Measurements from ENCODE around the gene MED27. TPM values are rescaled to one million over a fixed set of nuclear protein-coding genes. Genes with fewer than 3 reads are reported as not detected.

The MED27 gene
- total and polyA plus RNA-seq, 2 of the 4 experiments (the other 2 are of a cell fraction) = 50.2 to 63.4 TPM

DNA sequence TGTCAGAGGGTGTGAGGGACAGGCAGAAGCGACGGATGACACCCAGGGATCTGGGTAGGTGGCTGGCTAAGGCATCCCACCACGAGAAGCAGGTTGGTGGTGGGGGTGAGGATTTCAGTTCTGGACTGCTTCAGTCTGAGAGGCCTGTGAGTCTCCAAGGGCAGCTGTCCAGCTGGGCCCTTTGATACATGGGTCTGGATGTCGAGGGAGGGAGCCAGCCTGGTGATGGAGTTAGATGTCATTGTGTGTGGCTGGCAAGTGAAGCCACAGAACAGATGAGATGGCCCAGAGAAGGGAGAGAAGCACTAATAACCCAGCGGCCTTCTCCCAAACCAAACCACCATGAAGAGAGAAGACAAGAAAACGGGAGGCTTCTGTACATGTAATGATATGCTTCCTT, 11.1 kb downstream of the MED27 start:
- intact Hi-C loops (cut with micrococcal nuclease) = no loop called here
- no peak overlapping the region for H3K14ac ChIP-seq (replicated peaks; ENCODE audit: low read depth, low read length)
- no TSS peak for BruUV-seq (replicated peaks)
- no peaks in the 10 kb centered on the region for H3K27me3 ChIP-seq (ENCODE audit: control insufficient read depth, insufficient read depth, low read length)
- H3K9me1 ChIP-seq (ENCODE audit: insufficient read depth, low read length) = peaks cover 26% of the 10 kb centered on the region
- H3K4me3 ChIP-seq (ENCODE audit: insufficient read depth, low read depth, low read length) = no peak overlapping the region
- no peak overlapping the region for H2AK9ac ChIP-seq (replicated peaks; ENCODE audit: low read depth, low read length, poor library complexity)
- DNase-seq (no peak), ATAC-seq (ENCODE audit: low read depth) (no peak)
- peak overlapping the region; percentile 11; the same call in 1 of the 2 replicates for H2AK5ac ChIP-seq (ENCODE audit: low read depth, low read length)
- no peak overlapping the region for H3K56ac ChIP-seq (ENCODE audit: extremely low read depth, insufficient read depth, low read length)
- H3K4ac ChIP-seq (ENCODE audit: low read depth, low read length) = no peak overlapping the region
- CTCF ChIA-PET = no interaction called here
- H2BK120ac ChIP-seq (ENCODE audit: low read depth, low read length) = no peak overlapping the region
- peaks cover 17% of the 10 kb centered on the region for H3K36me3 ChIP-seq (ENCODE audit: control insufficient read depth, insufficient read depth, low read length)
- in situ Hi-C loops (cut with MboI; ENCODE audit: low sequenced_read_pairs) = no loop called here
- no peak overlapping the region for H4K91ac ChIP-seq (ENCODE audit: insufficient read depth, low read depth, low read length)
- no peak overlapping the region for H2BK15ac ChIP-seq (ENCODE audit: low read depth, low read length)
- WGBS, 2 experiments (ENCODE audit: extremely low coverage in 2 of 2, insufficient read length in 1 of 2) = 100% methylated on average over 2 of the region's 6 CpGs; no CpG with 5 or more reads in 1 of the 2 experiments
- TF ChIP-seq FOS (IDR thresholded peaks at IDR 0.05; ENCODE audit: low read depth, low read length) (no peak), CEBPB (IDR thresholded peaks at IDR 0.05; ENCODE audit: low read depth, low read length) (no peak), CHD1 (IDR thresholded peaks at IDR 0.05; ENCODE audit: low read depth, low read length) (no peak), BHLHE40 (IDR thresholded peaks at IDR 0.05; ENCODE audit: low read depth, low read length) (no peak), RAD21 (IDR thresholded peaks at IDR 0.05; ENCODE audit: low read length) (no peak), MAZ (IDR thresholded peaks at IDR 0.05; ENCODE audit: borderline replicate concordance, low read depth, low read length) (no peak), RCOR1 (IDR thresholded peaks at IDR 0.05; ENCODE audit: insufficient replicate concordance, low read length) (no peak), CTCF (conservative IDR thresholded peaks at IDR 0.05; ENCODE audit: low read depth, low read length) (no peak), ELK1 (IDR thresholded peaks at IDR 0.05; ENCODE audit: borderline replicate concordance, low read depth, low read length) (no peak), NFE2L2 (IDR thresholded peaks at IDR 0.05; ENCODE audit: low read depth, low read length) (no peak), POLR2A (IDR thresholded peaks at IDR 0.05; ENCODE audit: low read depth, low read length) (no peak), MAFK (IDR thresholded peaks at IDR 0.05; ENCODE audit: low read depth, low read length) (no peak)
- TF ChIP-seq, protein P1, sequence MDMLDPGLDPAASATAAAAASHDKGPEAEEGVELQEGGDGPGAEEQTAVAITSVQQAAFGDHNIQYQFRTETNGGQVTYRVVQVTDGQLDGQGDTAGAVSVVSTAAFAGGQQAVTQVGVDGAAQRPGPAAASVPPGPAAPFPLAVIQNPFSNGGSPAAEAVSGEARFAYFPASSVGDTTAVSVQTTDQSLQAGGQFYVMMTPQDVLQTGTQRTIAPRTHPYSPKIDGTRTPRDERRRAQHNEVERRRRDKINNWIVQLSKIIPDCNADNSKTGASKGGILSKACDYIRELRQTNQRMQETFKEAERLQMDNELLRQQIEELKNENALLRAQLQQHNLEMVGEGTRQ (IDR thresholded peaks at IDR 0.05; ENCODE audit: low read depth, low read length) = no peak
- no peak overlapping the region; the same call in 1 of the 2 replicates for H3K18ac ChIP-seq (ENCODE audit: low read depth, low read length)
- peak overlapping the region; percentile 5 for H2BK5ac ChIP-seq (ENCODE audit: low read depth, low read length, poor library complexity, severe bottlenecking)
- H2AFZ ChIP-seq (replicated peaks; ENCODE audit: low read length, poor library complexity) = no peak overlapping the region
- H4K8ac ChIP-seq (ENCODE audit: low read depth in 2 of 2, low read length in 2 of 2) = no peak overlapping the region
- no peak overlapping the region for H4K5ac ChIP-seq (ENCODE audit: low read depth, low read length)
- no peak overlapping the region for H3K27ac ChIP-seq (ENCODE audit: insufficient read depth, low read length)
- H3K4me1 ChIP-seq (ENCODE audit: control insufficient read depth, insufficient read depth, low read length) = peaks cover 9% of the 10 kb centered on the region
- H3K9ac ChIP-seq (ENCODE audit: low read depth, low read length) = no peak overlapping the region
- POLR2A ChIA-PET (ENCODE audit: unreplicated experiment) = no interaction called here
- no peak overlapping the region for H3K23ac ChIP-seq (ENCODE audit: low read depth, low read length)
- H4K20me1 ChIP-seq (ENCODE audit: insufficient read depth, low read length) = peaks cover 68% of the 10 kb centered on the region
- dilution Hi-C loops (cut with HindIII; ENCODE audit: low sequenced_read_pairs, unreplicated experiment) = no loop called here
- no peak overlapping the region for H3K4me2 ChIP-seq (ENCODE audit: low read depth, low read length)
- no peaks in the 10 kb centered on the region for H3K9me3 ChIP-seq (ENCODE audit: control insufficient read depth, insufficient read depth, low read length)
- H3K79me1 ChIP-seq (ENCODE audit: low read depth in 1 of 2, low read length in 2 of 2) = peaks cover 65 to 99% of the 10 kb centered on the region in 2 experiments
- no peak overlapping the region for H2BK20ac ChIP-seq (ENCODE audit: low read depth, low read length)
